HEK293T (cell line): Measurements from ENCODE around the gene RPS19.

Experiments
- CTCF ChIA-PET: fragments of 350-600 bp; formaldehyde crosslinking; extraction: SDS; loops from one replicate; lab custom pipeline; 2021; ENCODE audit warnings: antibody characterized with exemption, inconsistent platforms; lab: Yijun Ruan, JAX
- POLR2A ChIA-PET: fragments of 350-600 bp; formaldehyde crosslinking; extraction: SDS; loops from one replicate; lab custom pipeline; 2020; ENCODE audit warnings: antibody characterized with exemption, inconsistent platforms; lab: Yijun Ruan, JAX
- DNase-seq: peaks from one replicate; pipeline ENCODE4 v3.0.0; 2012; ENCODE audit warnings: mixed read lengths; ENCODE audit errors: extremely low spot score
- ARNT ChIP-seq: fragments of 450-650 bp; IDR thresholded peaks from 2 replicates; pipeline ENCODE4 v1.6.1; 2017; ENCODE audit warnings: mild to moderate bottlenecking
- BHLHE40 ChIP-seq: fragments of 450-650 bp; IDR thresholded peaks from 2 replicates; pipeline ENCODE4 v1.6.1; 2016; ENCODE audit warnings: mild to moderate bottlenecking, moderate library complexity, borderline replicate concordance
- CTBP1 ChIP-seq: fragments of 450-650 bp; IDR thresholded peaks from 2 replicates; pipeline ENCODE4 v1.6.1; 2016; ENCODE audit warnings: borderline replicate concordance
- ELF4 ChIP-seq: fragments of 450-650 bp; IDR thresholded peaks from 2 replicates; pipeline ENCODE4 v1.6.1; 2017; ENCODE audit warnings: antibody characterized with exemption
- FOXA1 ChIP-seq: fragments of 450-650 bp; IDR thresholded peaks from 2 replicates; pipeline ENCODE4 v1.6.1; 2016; ENCODE audit warnings: mild to moderate bottlenecking
- FOXK2 ChIP-seq: fragments of 450-650 bp; IDR thresholded peaks from 2 replicates; pipeline ENCODE4 v1.6.1; 2016; ENCODE audit warnings: mild to moderate bottlenecking
- FOXM1 ChIP-seq: fragments of 450-650 bp; IDR thresholded peaks from 2 replicates; pipeline ENCODE4 v1.6.1; 2017; ENCODE audit warnings: mild to moderate bottlenecking, borderline replicate concordance
- HDGF ChIP-seq: fragments of 450-650 bp; IDR thresholded peaks from 2 replicates; pipeline ENCODE4 v1.6.1; 2017; ENCODE audit warnings: antibody characterized with exemption, borderline replicate concordance
- L3MBTL2 ChIP-seq: fragments of 450-650 bp; conservative IDR thresholded peaks from 2 replicates; pipeline ENCODE4 v1.6.1; 2016; ENCODE audit warnings: mild to moderate bottlenecking
- LEF1 ChIP-seq: fragments of 450-650 bp; IDR thresholded peaks from 2 replicates; pipeline ENCODE4 v1.6.1; 2017; ENCODE audit warnings: mild to moderate bottlenecking, borderline replicate concordance
- NFRKB ChIP-seq: fragments of 450-650 bp; IDR thresholded peaks from 2 replicates; pipeline ENCODE4 v1.6.1; 2016; ENCODE audit warnings: mild to moderate bottlenecking, moderate library complexity
- SP1 ChIP-seq: fragments of 450-650 bp; IDR thresholded peaks from 2 replicates; pipeline ENCODE4 v1.6.1; 2017
- SUZ12 ChIP-seq: fragments of 450-650 bp; IDR thresholded peaks from 2 replicates; pipeline ENCODE4 v1.6.1; 2016; ENCODE audit warnings: mild to moderate bottlenecking
- TARDBP ChIP-seq: fragments of 450-650 bp; IDR thresholded peaks from 2 replicates; pipeline ENCODE4 v1.6.1; 2016
- ZNF384 ChIP-seq: fragments of 450-650 bp; IDR thresholded peaks from 2 replicates; pipeline ENCODE4 v1.6.1; 2016
- TF ChIP-seq, protein P1 (sequence below): fragments of 450-650 bp; IDR thresholded peaks from 2 replicates; pipeline ENCODE4 v1.6.1; 2016

Gene RPS19

GRCh38 chr19:41903193-41903953 is 43.3 kb downstream of the RPS19 start:
- POLR2A ChIA-PET = interaction anchor here (1.1 to 1.4 kb wide), 2 partner anchors 12 to 19 kb away, joined by 3 read pairs; no protein-coding TSS in a partner anchor
- no peak for DNase-seq
- CTCF ChIA-PET = interaction anchor here (0.8 kb wide), 1 partner anchor 43 kb away, joined by 3 read pairs; the partner anchor contains the start of gene RPS19
- TF ChIP-seq L3MBTL2 (no peak), NFRKB (no peak), SP1 (no peak), HDGF (no peak), CTBP1 (no peak), FOXM1 (no peak), BHLHE40 (no peak), ZNF384 (no peak)

GRCh38 chr19:41904118-41904870 is 44.2 kb downstream of the RPS19 start:
- DNase-seq = no peak
- ChIA-PET POLR2A (interaction anchor here (1.4 kb wide), 1 partner anchor 12 kb away, joined by 3 read pairs; no protein-coding TSS in a partner anchor), CTCF (no interaction called here)
- no peak for TF ChIP-seq HDGF
- TF ChIP-seq ELF4 = no peak
- no peak for TF ChIP-seq FOXA1
- no peak for TF ChIP-seq L3MBTL2
- no peak for TF ChIP-seq ARNT
- no peak for TF ChIP-seq ZNF384
- TF ChIP-seq, protein P1, sequence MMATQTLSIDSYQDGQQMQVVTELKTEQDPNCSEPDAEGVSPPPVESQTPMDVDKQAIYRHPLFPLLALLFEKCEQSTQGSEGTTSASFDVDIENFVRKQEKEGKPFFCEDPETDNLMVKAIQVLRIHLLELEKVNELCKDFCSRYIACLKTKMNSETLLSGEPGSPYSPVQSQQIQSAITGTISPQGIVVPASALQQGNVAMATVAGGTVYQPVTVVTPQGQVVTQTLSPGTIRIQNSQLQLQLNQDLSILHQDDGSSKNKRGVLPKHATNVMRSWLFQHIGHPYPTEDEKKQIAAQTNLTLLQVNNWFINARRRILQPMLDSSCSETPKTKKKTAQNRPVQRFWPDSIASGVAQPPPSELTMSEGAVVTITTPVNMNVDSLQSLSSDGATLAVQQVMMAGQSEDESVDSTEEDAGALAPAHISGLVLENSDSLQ = no peak
- TF ChIP-seq NFRKB = no peak
- no peak for TF ChIP-seq FOXK2
- no peak for TF ChIP-seq LEF1

- ChIA-PET CTCF (no interaction called here), POLR2A (no interaction called here)
- TF ChIP-seq FOXK2 = no peak
- TF ChIP-seq TARDBP = no peak
- no peak for TF ChIP-seq ELF4
- no peak for TF ChIP-seq FOXA1
- no peak for TF ChIP-seq ARNT
- TF ChIP-seq HDGF = no peak
- no peak for TF ChIP-seq FOXM1
- DNase-seq = no peak
Measured at GRCh38 chr19:41905273-41906002, 45.4 kb downstream of the RPS19 start.

GRCh38 chr19:41906271-41906670 is 46.2 kb downstream of the RPS19 start:
- POLR2A ChIA-PET = no interaction called here
- TF ChIP-seq SP1 (no peak), HDGF (no peak), ELF4 (no peak), FOXA1 (no peak), L3MBTL2 (no peak), TARDBP (no peak), LEF1 (no peak), FOXK2 (no peak), SUZ12 (no peak), NFRKB (no peak), FOXM1 (no peak)
- CTCF ChIA-PET = no interaction called here
- DNase-seq = no peak

DNA sequence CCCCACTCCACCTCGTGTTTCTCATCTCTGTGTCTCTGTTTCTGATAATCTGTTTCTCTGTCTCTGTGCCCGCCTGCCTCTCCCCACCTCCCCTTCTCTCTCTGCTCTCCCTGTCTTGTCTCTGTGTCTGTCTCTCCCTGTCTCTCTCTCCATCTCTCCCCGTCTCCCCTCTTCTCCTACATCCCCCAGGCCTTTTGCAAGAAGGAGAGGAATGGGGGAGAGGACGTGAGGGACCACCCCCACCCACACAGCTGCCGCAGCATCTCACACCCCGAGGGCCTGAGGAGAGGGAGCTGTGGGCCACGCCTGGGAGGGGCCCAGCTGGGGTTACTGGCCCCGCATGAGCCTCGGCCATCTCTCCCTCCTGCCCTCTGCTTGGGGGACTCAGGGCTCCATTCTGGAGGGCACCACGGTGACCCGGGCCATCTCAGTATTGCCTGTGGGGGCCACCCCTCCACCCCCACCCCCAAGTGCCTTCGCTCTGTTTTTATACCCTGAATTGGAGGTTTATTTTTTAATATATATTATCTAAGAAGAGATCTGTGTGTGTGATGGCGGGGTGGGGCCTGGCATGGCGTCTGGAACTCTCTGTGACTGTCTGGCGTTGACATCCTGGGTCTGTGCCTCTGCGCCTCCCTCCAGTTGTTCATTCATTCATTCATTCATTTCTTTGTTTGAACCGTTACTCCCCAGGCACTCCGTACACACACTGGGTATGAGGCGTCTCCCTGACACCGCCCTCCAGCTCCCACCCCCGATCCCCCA is 47.0 kb downstream of the RPS19 start:
- no peak for DNase-seq
- TF ChIP-seq FOXA1 (no peak), LEF1 (no peak), L3MBTL2 (no peak), SP1 (no peak), ARNT (no peak), ZNF384 (no peak), BHLHE40 (no peak), ELF4 (no peak), SUZ12 (no peak), NFRKB (no peak), CTBP1 (no peak), FOXM1 (no peak), HDGF (no peak), FOXK2 (no peak), TARDBP (no peak)
- TF ChIP-seq, protein P1 = no peak
- POLR2A ChIA-PET = no interaction called here
- CTCF ChIA-PET = no interaction called here
